Measurements from ENCODE around the gene GNG8. TPM values are rescaled to one million over a fixed set of nuclear protein-coding genes. Genes with fewer than 3 reads are reported as not detected.

GNG8 gene
- total RNA-seq, 1 experiment from 2014 or later = not detected

DNA sequence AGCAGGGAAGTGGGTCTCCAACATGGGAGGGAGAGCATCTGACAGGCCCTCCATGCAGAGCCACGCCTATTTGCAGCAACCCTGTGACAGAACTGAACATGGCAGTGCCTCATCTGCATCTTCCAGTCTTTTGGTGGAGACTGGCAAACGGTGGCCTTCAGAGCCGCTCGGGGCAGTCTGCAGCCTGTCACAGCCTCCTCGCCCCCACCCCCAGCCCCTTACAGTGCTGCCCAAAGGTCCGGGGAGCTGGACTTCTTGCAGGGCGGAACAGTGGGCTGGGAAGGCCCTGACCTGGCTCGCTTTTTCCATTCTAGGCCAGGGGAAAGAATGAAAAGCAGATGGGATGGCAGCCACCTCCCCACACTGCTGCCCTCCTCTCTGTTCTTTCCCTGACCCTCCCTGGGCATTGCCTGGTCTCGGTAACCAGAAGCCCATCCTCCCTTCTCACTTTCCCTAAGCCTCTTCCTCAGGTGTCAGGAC lies 32.2 kb downstream of the GNG8 start:
- no peak for DNase-seq (ENCODE audit: low read depth)

- no peak for DNase-seq (ENCODE audit: low read depth)
These were observed 32.8 kb downstream of the GNG8 start for GRCh38 chr19:46603195-46603637.

- DNase-seq (ENCODE audit: low read depth) = no peak
These were observed 33.4 kb downstream of the GNG8 start for GRCh38 chr19:46602392-46603194.

- no peak for DNase-seq (ENCODE audit: low read depth)
These were observed 34.4 kb downstream of the GNG8 start, which contains the start of gene CALM3 for GRCh38 chr19:46601318-46602224. TSS of gene CALM3 (plus strand) at chr19:46601330. CDS start at chr19:46601435, 105 bp downstream.

DNA sequence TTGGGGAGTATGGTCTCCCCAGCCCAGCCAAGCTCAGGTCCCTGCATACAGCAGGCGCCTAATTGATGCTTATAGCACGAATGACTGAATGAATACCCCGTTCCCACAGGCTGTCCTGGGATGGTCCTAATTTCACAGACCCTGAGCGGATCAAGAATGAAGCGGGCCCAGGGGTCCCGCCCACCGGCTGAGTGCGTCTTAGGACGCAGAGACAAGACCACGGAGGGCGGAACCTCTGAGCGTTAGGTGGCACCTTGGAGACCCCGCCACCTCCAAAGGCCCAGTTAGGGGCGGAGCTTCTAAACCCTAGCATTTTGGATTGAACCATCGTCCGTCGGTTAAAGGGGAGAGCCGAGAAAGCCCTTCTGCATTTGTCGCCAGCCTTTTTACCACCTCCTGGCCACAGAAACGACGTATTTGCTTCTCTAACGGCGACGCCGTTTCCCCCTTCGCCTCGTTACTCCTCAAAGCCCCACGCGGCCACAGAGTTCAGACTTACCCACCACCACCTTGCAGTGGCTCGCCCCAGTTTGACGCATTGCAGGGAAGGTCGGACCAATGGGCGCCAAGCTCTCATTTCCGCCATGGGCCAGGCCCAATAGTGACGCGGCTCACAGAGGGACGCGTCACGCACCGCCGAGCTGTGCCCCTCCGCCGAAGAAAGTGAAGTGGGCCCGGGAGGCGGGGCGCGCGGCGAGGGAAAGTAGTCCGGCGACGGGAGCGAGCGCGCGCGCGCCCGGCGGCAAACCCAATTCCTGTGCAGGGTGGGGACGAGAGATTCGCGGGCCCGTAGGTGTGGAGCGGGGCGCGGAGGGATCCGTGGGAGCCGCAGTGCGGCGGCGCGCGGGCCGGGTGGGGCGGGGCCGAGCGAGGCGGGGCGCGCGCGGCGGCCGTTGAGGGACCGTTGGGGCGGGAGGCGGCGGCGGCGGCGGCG lies 35.4 kb downstream of the GNG8 start:
- DNase-seq (ENCODE audit: low read depth) = peak; percentile 90

GRCh38 chr19:46599716-46600373 lies 36.2 kb downstream of the GNG8 start:
- peak; percentile 14 for DNase-seq (ENCODE audit: low read depth)

DNA sequence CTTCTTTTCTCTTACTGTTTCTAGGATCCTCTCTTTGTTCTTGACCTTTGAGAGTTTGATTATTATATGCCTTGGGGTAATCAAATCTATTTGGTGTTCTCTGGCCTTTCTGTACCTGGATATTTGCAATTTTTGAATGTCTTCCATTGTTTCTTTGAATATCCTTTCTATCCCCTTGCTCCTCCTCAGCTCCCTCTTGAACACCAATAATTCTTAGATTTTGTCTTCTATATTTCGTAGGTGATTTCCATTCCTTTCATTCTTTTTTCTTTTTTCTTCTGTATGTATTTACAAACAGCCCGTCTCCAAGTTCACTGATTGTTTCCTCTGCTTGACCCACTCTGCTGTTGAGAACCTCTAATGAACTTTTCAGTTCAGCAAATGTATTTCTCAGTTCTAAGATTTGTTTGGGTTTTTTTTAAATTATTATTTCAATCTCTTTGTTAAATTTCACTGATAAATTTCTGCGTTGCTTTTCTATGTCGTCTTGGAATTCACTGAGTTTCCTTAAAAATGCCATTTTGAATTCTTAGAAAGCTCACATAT lies 37.6 kb downstream of the GNG8 start:
- no peak for DNase-seq (ENCODE audit: low read depth)

- no peak for DNase-seq (ENCODE audit: low read depth)
These were observed 40.0 kb downstream of the GNG8 start for GRCh38 chr19:46596008-46596407.

DNA sequence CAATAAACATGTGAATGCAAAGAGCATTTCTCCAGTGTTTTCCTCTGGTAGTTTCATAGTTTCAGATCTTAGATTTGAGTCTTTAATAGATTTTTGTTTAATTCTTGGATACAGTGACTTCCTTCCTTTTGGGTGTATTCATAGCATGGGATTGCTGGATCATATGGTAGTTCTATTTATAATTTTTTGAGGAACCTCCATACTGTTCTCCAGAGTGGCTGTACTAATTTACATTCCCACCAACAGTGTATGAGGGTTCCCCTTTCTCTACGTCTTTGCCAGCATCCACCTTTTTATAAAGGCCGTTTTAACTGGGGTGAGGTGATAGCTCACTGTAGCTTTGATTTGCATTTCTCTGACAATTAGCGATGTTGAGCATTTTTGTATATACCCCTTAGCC lies 44.1 kb downstream of the GNG8 start:
- no peak for DNase-seq (ENCODE audit: low read depth)

DNA sequence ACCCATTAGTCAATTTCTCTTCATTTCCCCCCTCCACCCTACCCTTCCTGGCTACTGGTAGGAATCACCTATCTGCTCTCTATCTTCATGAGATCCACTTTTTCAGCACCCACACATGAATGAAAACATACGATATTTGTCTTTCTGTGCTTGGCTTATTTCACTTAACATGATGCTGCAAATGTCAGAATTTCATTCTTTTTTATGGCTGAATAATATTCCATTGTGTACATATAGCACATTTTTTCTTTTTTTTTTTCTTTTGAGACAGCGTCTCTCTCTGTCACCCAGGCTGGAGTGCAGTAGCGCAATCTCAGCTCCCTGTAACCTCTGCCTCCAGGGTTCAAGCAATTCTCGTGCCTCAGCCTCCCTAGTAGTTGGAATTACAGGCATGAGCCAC lies 44.7 kb downstream of the GNG8 start:
- DNase-seq (ENCODE audit: low read depth) = no peak

DNA sequence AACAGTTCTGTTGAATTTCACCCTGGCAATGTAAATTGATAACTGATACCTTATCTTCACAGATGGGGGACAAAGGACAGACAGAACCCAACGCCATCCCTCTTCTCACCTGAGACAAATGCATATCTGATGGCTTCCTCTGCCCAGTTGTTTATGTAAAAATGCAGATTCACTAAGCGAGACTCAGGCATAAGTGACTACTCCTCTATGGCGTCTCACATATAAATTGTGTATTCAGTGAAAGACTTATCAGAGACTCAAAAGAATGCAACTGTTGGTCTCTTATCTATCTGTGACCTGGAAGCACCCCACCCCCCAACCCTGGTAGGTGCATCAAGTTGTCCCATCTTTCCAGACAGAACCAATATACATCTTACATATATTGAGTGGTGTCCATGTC lies 48.1 kb downstream of the GNG8 start:
- DNase-seq (ENCODE audit: low read depth) = no peak

DNA sequence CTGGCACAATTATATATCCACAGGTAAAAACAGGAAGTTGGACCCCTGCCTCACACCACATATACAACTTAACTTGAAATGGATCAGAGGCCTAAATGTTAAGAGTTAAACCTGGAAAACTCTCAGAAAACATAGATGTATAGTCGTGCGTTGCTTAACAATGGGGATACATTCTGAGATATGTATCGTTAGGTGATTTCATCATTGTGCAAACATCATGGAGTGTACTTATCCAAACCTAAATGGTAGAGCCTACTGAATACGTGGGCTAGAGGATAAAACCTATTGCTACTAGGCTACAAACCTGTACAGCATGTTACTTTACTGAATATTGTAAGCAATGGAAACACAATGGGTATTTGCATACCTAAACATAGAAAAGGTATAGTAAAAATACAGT lies 49.7 kb downstream of the GNG8 start:
- no peak for DNase-seq (ENCODE audit: low read depth)

GRCh38 chr19:46585539-46585938 lies 50.5 kb downstream of the GNG8 start:
- no peak for DNase-seq (ENCODE audit: low read depth)

Other genes starting within 250 kb of the GNG8 start
- gene CCDC8, start 222.6 kb downstream of the GNG8 start, total RNA-seq (2014; rRNA removed; shearing (Covaris generic)) = not detected in 2 replicates
- gene PNMA8C, start 207.3 kb downstream of the GNG8 start, total RNA-seq (2014; rRNA removed; shearing (Covaris generic)) = not detected in 2 replicates
- gene PNMA8A, start 164.6 kb downstream of the GNG8 start, total RNA-seq (2014; rRNA removed; shearing (Covaris generic)) = not detected in 2 replicates
- not detected in 2 replicates for gene PNMA8B, start 140.3 kb downstream of the GNG8 start, total RNA-seq (2014; rRNA removed; shearing (Covaris generic))
- gene CALM3, start 34.9 kb downstream of the GNG8 start, total RNA-seq (2014; rRNA removed; shearing (Covaris generic)) = 173 and 213 TPM in 2 replicates
- 1.7 and 1.8 TPM in 2 replicates for gene PTGIR, start 11.1 kb downstream of the GNG8 start, total RNA-seq (2014; rRNA removed; shearing (Covaris generic))
- 0.60 and 1.1 TPM in 2 replicates for gene DACT3, start 25.0 kb upstream of the GNG8 start, total RNA-seq (2014; rRNA removed; shearing (Covaris generic))
- 13.3 and 19.1 TPM in 2 replicates for gene PRKD2, start 80.9 kb upstream of the GNG8 start, total RNA-seq (2014; rRNA removed; shearing (Covaris generic))
- gene FKRP, start 109.9 kb upstream of the GNG8 start, total RNA-seq (2014; rRNA removed; shearing (Covaris generic)) = 20.2 and 21.7 TPM in 2 replicates
- 77.2 and 89.3 TPM in 2 replicates for gene STRN4, start 110.2 kb upstream of the GNG8 start, total RNA-seq (2014; rRNA removed; shearing (Covaris generic))
- gene SLC1A5, start 152.4 kb upstream of the GNG8 start, total RNA-seq (2014; rRNA removed; shearing (Covaris generic)) = 215 and 227 TPM in 2 replicates
- 874 and 885 TPM in 2 replicates for gene AP2S1, start 214.6 kb upstream of the GNG8 start, total RNA-seq (2014; rRNA removed; shearing (Covaris generic))
- 18.8 and 23.3 TPM in 2 replicates for gene ARHGAP35, start 224.8 kb upstream of the GNG8 start, total RNA-seq (2014; rRNA removed; shearing (Covaris generic))

All from HT1080 (cell line).